IMR-90 (cell line): ENCODE results near the gene SLN. TPM values are rescaled to one million over a fixed set of nuclear protein-coding genes. Genes with fewer than 3 reads are reported as not detected.

Source experiments
- ATAC-seq: fragments of 200-7000 bp; cut with Tn5 transposase; 2 replicates; pipeline ENCODE4 v1.9.1; 2020; ENCODE audit warnings: low read depth, mild to moderate bottlenecking, moderate library complexity
- BruUV-seq: library from RNA; stranded (reverse); fragments of 400-500 nt; replicated peaks from 2 replicates; lab custom pipeline; 2021; lab: Mats Ljungman, UMichigan
- CTCF ChIA-PET: fragments of 300-600 bp; formaldehyde crosslinking; extraction: SDS; loops from one replicate; lab custom pipeline; 2021; ENCODE audit warnings: antibody characterized with exemption; lab: Yijun Ruan, JAX
- POLR2A ChIA-PET: fragments of 300-600 bp; sonication (Branson Sonifier 250); formaldehyde crosslinking; loops from one replicate; lab custom pipeline; 2022; ENCODE audit warnings: antibody characterized with exemption; ENCODE audit not compliant: unreplicated experiment; lab: Charles Lee
- DNase-seq: peaks from one replicate; pipeline ENCODE4 v3.0.0; 2013
- H2AFZ ChIP-seq: replicated peaks from 2 replicates; pipeline ENCODE3; 2013; ENCODE audit warnings: low read length, mild to moderate bottlenecking; ENCODE audit not compliant: poor library complexity
- H2AK5ac ChIP-seq: 2 replicates; pipeline ENCODE4 v1.6.1; 2013; ENCODE audit warnings: low read depth, low read length, inconsistent platforms
- H2AK9ac ChIP-seq: replicated peaks from 2 replicates; pipeline ENCODE3; 2013; ENCODE audit warnings: mild to moderate bottlenecking, low read depth, low read length, moderate library complexity; ENCODE audit not compliant: poor library complexity
- H2BK120ac ChIP-seq: 2 replicates; pipeline ENCODE4 v1.6.1; 2013; ENCODE audit warnings: low read depth, low read length, inconsistent platforms
- H2BK15ac ChIP-seq: 3 replicates; pipeline ENCODE4 v1.6.1; 2013; ENCODE audit warnings: low read depth, low read length, inconsistent platforms
- H2BK20ac ChIP-seq: 2 replicates; pipeline ENCODE4 v1.6.1; 2013; ENCODE audit warnings: low read depth, mild to moderate bottlenecking, inconsistent platforms, low read length, moderate library complexity
- H2BK5ac ChIP-seq: 2 replicates; pipeline ENCODE4 v1.6.1; 2013; ENCODE audit warnings: mild to moderate bottlenecking, low read depth, low read length, inconsistent platforms; ENCODE audit not compliant: poor library complexity, severe bottlenecking
- H3K14ac ChIP-seq: replicated peaks from 2 replicates; pipeline ENCODE4 v1.6.1; 2013; ENCODE audit warnings: low read depth, low read length, inconsistent platforms
- H3K18ac ChIP-seq: 2 replicates; pipeline ENCODE4 v1.6.1; 2013; ENCODE audit warnings: low read depth, low read length, control low read depth
- H3K23ac ChIP-seq: 2 replicates; pipeline ENCODE4 v1.6.1; 2013; ENCODE audit warnings: low read depth, low read length, inconsistent platforms
- H3K27ac ChIP-seq: 2 replicates; pipeline ENCODE4 v1.5.1; 2013; ENCODE audit warnings: mild to moderate bottlenecking, control low read depth, low read length; ENCODE audit not compliant: insufficient read depth
- H3K27me3 ChIP-seq: 2 replicates; pipeline ENCODE4 v1.6.1; 2013; ENCODE audit warnings: low read length; ENCODE audit not compliant: control insufficient read depth, insufficient read depth
- H3K36me3 ChIP-seq: 2 replicates; pipeline ENCODE4 v1.6.1; 2013; ENCODE audit warnings: low read length, mixed read lengths; ENCODE audit not compliant: control insufficient read depth, insufficient read depth
- H3K4ac ChIP-seq: 2 replicates; pipeline ENCODE4 v1.6.1; 2013; ENCODE audit warnings: low read depth, low read length, inconsistent platforms
- H3K4me1 ChIP-seq: 2 replicates; pipeline ENCODE4 v1.6.1; 2013; ENCODE audit warnings: low read length, mixed read lengths; ENCODE audit not compliant: control insufficient read depth, insufficient read depth
- H3K4me2 ChIP-seq: 2 replicates; pipeline ENCODE4 v1.6.1; 2013; ENCODE audit warnings: low read depth, mild to moderate bottlenecking, control low read depth, low read length, moderate library complexity
- H3K4me3 ChIP-seq: 2 replicates; pipeline ENCODE4 v1.5.1; 2013; ENCODE audit warnings: low read depth, mild to moderate bottlenecking, control low read depth, low read length, moderate library complexity; ENCODE audit not compliant: insufficient read depth
- H3K56ac ChIP-seq: 2 replicates; pipeline ENCODE4 v1.6.1; 2013; ENCODE audit warnings: low read length, inconsistent platforms; ENCODE audit not compliant: insufficient read depth; ENCODE audit errors: extremely low read depth
- H3K79me1 ChIP-seq, 2 experiments: 2 replicates each; pipeline ENCODE4 v1.6.1; 2013; ENCODE audit warnings: low read length in 2 of 2, inconsistent platforms in 1 of 2, low read depth in 1 of 2
- H3K9ac ChIP-seq: 2 replicates; pipeline ENCODE4 v1.6.1; 2013; ENCODE audit warnings: low read depth, low read length, control low read depth
- H3K9me1 ChIP-seq: 2 replicates; pipeline ENCODE4 v1.6.1; 2013; ENCODE audit warnings: low read length, inconsistent platforms; ENCODE audit not compliant: insufficient read depth
- H3K9me3 ChIP-seq: 2 replicates; pipeline ENCODE4 v1.6.1; 2013; ENCODE audit warnings: low read length; ENCODE audit not compliant: control insufficient read depth, insufficient read depth
- H4K20me1 ChIP-seq: 2 replicates; pipeline ENCODE4 v1.6.1; 2013; ENCODE audit warnings: low read length, inconsistent platforms; ENCODE audit not compliant: insufficient read depth
- H4K5ac ChIP-seq: 2 replicates; pipeline ENCODE4 v1.6.1; 2013; ENCODE audit warnings: mild to moderate bottlenecking, low read depth, low read length, control low read depth
- H4K8ac ChIP-seq, 2 experiments: 2 replicates each; pipeline ENCODE4 v1.6.1; 2013; ENCODE audit warnings: low read depth in 2 of 2, low read length in 2 of 2, control low read depth in 1 of 2, inconsistent platforms in 1 of 2
- H4K91ac ChIP-seq: 2 replicates; pipeline ENCODE4 v1.6.1; 2013; ENCODE audit warnings: low read depth, low read length, inconsistent platforms; ENCODE audit not compliant: insufficient read depth
- BHLHE40 ChIP-seq: fragments of 150-350 bp; IDR thresholded peaks from 2 replicates; pipeline ENCODE4 v1.6.1; 2016; ENCODE audit warnings: mild to moderate bottlenecking, low read depth, low read length
- CEBPB ChIP-seq: IDR thresholded peaks from 2 replicates; pipeline ENCODE4 v1.6.1; 2012; ENCODE audit warnings: low read depth, low read length, improper control_type of control experiment
- CHD1 ChIP-seq: IDR thresholded peaks from 2 replicates; pipeline ENCODE4 v1.6.1; 2012; ENCODE audit warnings: low read depth, low read length, improper control_type of control experiment
- CTCF ChIP-seq: conservative IDR thresholded peaks from 2 replicates; pipeline ENCODE4 v1.5.1; 2012; ENCODE audit warnings: mild to moderate bottlenecking, low read depth, low read length, improper control_type of control experiment
- ELK1 ChIP-seq: fragments of 150-350 bp; IDR thresholded peaks from 2 replicates; pipeline ENCODE4 v1.6.1; 2016; ENCODE audit warnings: low read depth, mild to moderate bottlenecking, low read length, moderate library complexity, borderline replicate concordance
- MAFK ChIP-seq: IDR thresholded peaks from 2 replicates; pipeline ENCODE4 v1.6.1; 2012; ENCODE audit warnings: low read depth, low read length, improper control_type of control experiment
- MAZ ChIP-seq: IDR thresholded peaks from 2 replicates; pipeline ENCODE4 v1.6.1; 2012; ENCODE audit warnings: low read depth, mild to moderate bottlenecking, low read length, improper control_type of control experiment, moderate library complexity, borderline replicate concordance
- NFE2L2 ChIP-seq: fragments of 150-350 bp; IDR thresholded peaks from 2 replicates; pipeline ENCODE4 v1.6.1; 2016; ENCODE audit warnings: low read depth, mild to moderate bottlenecking, low read length
- POLR2A ChIP-seq: IDR thresholded peaks from 2 replicates; pipeline ENCODE4 v1.6.1; 2012; ENCODE audit warnings: mild to moderate bottlenecking, low read depth, low read length
- RAD21 ChIP-seq: IDR thresholded peaks from 2 replicates; pipeline ENCODE4 v1.6.1; 2012; ENCODE audit warnings: low read length, improper control_type of control experiment
- RCOR1 ChIP-seq: IDR thresholded peaks from 2 replicates; pipeline ENCODE4 v1.6.1; 2012; ENCODE audit warnings: mild to moderate bottlenecking, low read length, improper control_type of control experiment; ENCODE audit not compliant: insufficient replicate concordance
- SMC3 ChIP-seq: fragments of 150-350 bp; IDR thresholded peaks from 2 replicates; pipeline ENCODE4 v1.6.1; 2016; ENCODE audit warnings: low read depth, mild to moderate bottlenecking, antibody characterized with exemption, low read length, moderate library complexity
- USF2 ChIP-seq: fragments of 150-350 bp; IDR thresholded peaks from 2 replicates; pipeline ENCODE4 v1.6.1; 2017; ENCODE audit warnings: mild to moderate bottlenecking, antibody characterized with exemption, low read length, low read depth
- WGBS, 2 experiments: methylation state at CpG; one replicate each; pipeline versions ENCODE4 v1.1.5 to v1.1.7; 2013; ENCODE audit warnings: missing lambda C conversion rate in 2 of 2; ENCODE audit not compliant: insufficient read length in 1 of 2; ENCODE audit errors: extremely low coverage in 2 of 2; 5-methylcytosine and 5-hydroxymethylcytosine counted together
- dilution Hi-C: fragments of 300-500 bp; cut with HindIII; formaldehyde crosslinking; loops from one replicate; pipeline ENCODE4 v1.14.3; 2018; ENCODE audit warnings: low sequenced_read_pairs; ENCODE audit not compliant: unreplicated experiment
- in situ Hi-C: fragments of 300-500 bp; cut with MboI; formaldehyde crosslinking; loops from 3 replicates; pipeline ENCODE4 v1.14.3; 2019; ENCODE audit warnings: low sequenced_read_pairs, inconsistent platforms, mixed read lengths
- intact Hi-C: fragments of 100-400 bp; cut with micrococcal nuclease; formaldehyde crosslinking; loops from 2 replicates; pipeline ENCODE4 v1.10.0; 2022
- polyA plus RNA-seq, 3 experiments: library from polyadenylated mRNA; depleted of rRNA; stranded (reverse); fragments of >200 nt; gene quantifications; 2 replicates each; pipeline ENCODE4 v1.2.3, GENCODE V29; 2012; ENCODE audit warnings: low replicate concordance in 1 of 3
- total RNA-seq: library from RNA; depleted of rRNA; stranded (reverse); fragments of >200 nt; gene quantifications from 2 replicates; pipeline ENCODE4 v1.2.3, GENCODE V29; 2012

SLN gene
- total and polyA plus RNA-seq, 2 of the 4 experiments (the other 2 are of a cell fraction), result not detected

GRCh38 chr11:107706531-107706930 is 5.3 kb downstream of the SLN start:
- H3K27ac ChIP-seq, result no peak overlapping the region

More at GRCh38 chr11:107706531-107706930, 5.3 kb downstream of the SLN start:
- H2AK9ac ChIP-seq, result no peak overlapping the region
- no peak for TF ChIP-seq RAD21
- TF ChIP-seq BHLHE40, result no peak
- TF ChIP-seq RCOR1, result no peak
- TF ChIP-seq CHD1, result no peak
- no peak for TF ChIP-seq POLR2A
- TF ChIP-seq MAFK, result no peak
- TF ChIP-seq USF2, result no peak
- TF ChIP-seq MAZ, result no peak
- no peak for TF ChIP-seq CEBPB
- no peak for TF ChIP-seq ELK1
- no peak for TF ChIP-seq NFE2L2
- TF ChIP-seq CTCF, result no peak
- TF ChIP-seq SMC3, result no peak
- no peak overlapping the region for H3K4me3 ChIP-seq
- H2BK5ac ChIP-seq, result no peak overlapping the region
- H4K91ac ChIP-seq, result no peak overlapping the region
- H2AFZ ChIP-seq, result no peak overlapping the region
- DNase-seq (no peak), ATAC-seq (no peak)
- BruUV-seq, result no TSS peak
- H2AK5ac ChIP-seq, result no peak overlapping the region
- H3K9ac ChIP-seq, result no peak overlapping the region
- peaks cover 4% of the 10 kb centered on the region for H3K4me1 ChIP-seq
- no peak overlapping the region for H2BK120ac ChIP-seq
- no peak overlapping the region for H2BK15ac ChIP-seq
- H3K36me3 ChIP-seq, result no peaks in the 10 kb centered on the region
- H3K4me2 ChIP-seq, result no peak overlapping the region
- in situ Hi-C loops (no loop called here), dilution Hi-C loops (no loop called here), intact Hi-C loops (no loop called here)
- no peak overlapping the region for H3K4ac ChIP-seq
- H3K27me3 ChIP-seq, result no peaks in the 10 kb centered on the region; the same call in 1 of the 2 replicates
- H3K9me1 ChIP-seq, result no peaks in the 10 kb centered on the region
- no peak overlapping the region for H4K5ac ChIP-seq
- H3K9me3 ChIP-seq, result no peaks in the 10 kb centered on the region
- ChIA-PET POLR2A (no interaction called here), CTCF (no interaction called here)
- no CpG with 5 or more reads among the region's 2 CpGs for WGBS, 2 experiments
- no peak overlapping the region for H3K56ac ChIP-seq
- H4K20me1 ChIP-seq, result no peaks in the 10 kb centered on the region
- no peak overlapping the region for H3K14ac ChIP-seq
- no peaks in the 10 kb centered on the region for H3K79me1 ChIP-seq
- H4K8ac ChIP-seq, result no peak overlapping the region
- H2BK20ac ChIP-seq, result no peak overlapping the region
- peak overlapping the region; percentile 41; the same call in 1 of the 2 replicates for H3K18ac ChIP-seq
- H3K23ac ChIP-seq, result no peak overlapping the region
